HG03025 (cell line): ENCODE data around the gene ABCD1.

ENCODE experiments used
- ATAC-seq: cut with Tn5 transposase; IDR thresholded peaks from one replicate; pipeline ENCODE4 v1.9.1; 2021; ENCODE audit warnings: mild to moderate bottlenecking, moderate library complexity; ENCODE audit not compliant: unreplicated experiment, low FRiP score

Gene ABCD1

GRCh38 chrX:153782313-153782712 is 57.7 kb downstream of the ABCD1 start:
- no peak for ATAC-seq

GRCh38 chrX:153782871-153783270 is 58.2 kb downstream of the ABCD1 start:
- no peak for ATAC-seq

DNA sequence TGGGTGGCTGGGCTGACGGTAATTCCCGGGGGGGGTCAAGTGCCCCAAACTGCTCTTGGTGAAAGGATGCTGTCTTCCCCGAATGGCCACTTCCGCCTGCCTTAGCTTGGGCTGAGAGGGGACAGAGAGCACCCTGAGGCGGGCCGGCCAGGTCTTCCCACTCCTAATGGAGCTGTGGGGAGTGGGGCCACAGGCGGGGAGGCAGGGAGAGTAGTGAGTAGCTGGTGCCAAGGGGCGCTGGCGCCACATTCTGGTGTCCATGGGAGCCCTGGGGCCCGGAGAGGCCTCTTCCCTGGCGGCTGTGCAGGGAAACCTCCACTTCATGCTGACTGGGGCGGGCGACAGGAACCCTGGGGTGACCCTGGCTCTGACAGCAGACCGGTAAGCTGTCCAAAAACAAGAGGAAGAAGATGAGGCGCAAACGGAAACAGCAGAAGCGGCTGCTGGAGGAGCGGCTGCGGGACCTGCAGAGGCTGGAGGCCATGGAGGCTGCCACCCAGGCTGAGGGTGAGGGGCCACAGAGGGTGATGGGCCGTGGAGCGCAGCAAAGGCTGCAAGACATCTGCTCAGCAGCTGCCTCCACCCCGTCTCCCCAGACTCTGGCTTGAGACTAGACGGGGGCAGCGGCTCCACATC is 58.8 kb downstream of the ABCD1 start:
- ATAC-seq, result no peak

DNA sequence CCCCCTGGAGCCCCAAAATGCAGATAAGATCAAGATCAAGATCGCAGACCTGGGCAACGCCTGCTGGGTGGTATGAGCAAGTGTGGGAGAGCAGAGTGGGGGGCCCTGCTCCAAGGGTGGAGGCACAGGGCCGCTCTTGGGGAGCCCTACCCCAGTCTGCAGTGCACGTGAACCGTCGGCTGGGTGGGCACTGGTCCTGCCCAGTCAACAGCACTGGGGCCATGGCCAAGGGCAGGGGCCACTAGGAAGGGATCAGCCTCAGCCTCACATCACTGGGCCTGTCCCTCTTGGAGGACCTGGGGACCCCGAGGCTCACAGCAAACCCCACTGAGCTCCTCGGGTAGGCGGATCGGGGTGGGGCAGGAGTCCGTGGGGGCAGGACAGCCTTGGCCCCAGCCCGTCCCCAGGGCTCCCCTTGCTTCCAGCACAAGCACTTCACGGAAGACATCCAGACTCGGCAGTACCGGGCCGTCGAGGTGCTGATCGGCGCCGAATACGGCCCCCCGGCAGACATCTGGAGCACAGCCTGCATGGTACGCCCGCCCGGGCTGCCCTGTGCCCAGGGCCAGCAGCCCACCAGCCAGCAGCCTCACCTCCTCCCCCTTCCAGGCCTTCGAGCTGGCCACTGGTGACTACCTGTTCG is 59.8 kb downstream of the ABCD1 start:
- no peak for ATAC-seq

- no peak for ATAC-seq
Measured at GRCh38 chrX:153786669-153787068, 62.0 kb downstream of the ABCD1 start.

DNA sequence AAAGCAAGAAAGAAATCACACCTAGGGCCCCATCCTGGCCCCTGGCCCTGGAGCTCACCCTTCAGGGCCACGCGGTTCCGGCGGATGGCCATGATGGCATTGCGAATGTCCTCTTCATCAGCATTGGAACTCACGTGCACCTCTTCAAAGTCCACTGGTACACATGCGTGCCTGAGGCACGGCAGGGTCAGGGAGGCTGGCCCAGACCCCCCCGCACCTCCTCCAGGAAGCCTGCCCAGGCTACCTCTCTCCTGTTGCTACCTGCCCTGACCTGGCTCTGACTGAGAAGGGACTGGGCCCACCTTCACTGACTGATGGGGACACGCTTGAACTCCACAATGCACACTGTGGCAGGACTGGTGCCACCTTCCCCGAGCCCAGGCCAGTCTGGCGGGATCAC is 65.0 kb downstream of the ABCD1 start:
- no peak for ATAC-seq

DNA sequence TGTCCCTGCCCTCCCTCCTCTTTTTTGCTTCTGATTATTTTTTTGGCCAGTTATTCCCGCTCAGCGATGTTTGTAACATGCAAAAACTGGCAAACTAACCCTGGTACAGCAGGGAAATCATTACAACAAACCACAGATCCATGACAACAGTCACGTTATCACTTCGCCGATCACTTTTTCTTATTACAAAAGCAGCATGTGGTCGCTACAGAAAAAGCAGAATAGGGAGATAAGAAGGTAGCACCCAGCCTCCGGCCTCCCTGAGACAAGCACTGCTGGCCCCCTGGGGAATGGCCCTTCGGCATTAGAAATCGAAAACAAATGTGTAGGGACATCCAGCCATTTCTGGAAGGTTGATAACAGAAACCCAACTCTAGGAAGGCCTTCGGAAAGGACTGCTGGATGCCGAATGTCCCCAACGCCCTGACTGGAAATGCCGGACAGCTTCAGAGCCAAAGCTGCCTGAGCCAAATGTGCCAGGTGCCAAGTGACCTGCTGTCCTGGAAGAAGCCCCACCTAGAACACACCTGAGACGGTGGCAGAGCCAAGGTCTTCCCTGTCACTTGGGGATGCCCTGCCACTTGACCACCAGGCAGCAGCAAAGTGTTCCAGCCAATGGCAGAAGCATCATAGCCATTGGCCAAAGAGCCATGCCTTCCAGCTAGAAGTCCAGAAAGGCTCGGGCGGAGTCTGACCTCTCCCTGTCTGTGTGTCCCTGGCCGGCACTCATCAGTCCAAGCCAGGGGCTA is 66.6 kb downstream of the ABCD1 start:
- ATAC-seq, result no peak

DNA sequence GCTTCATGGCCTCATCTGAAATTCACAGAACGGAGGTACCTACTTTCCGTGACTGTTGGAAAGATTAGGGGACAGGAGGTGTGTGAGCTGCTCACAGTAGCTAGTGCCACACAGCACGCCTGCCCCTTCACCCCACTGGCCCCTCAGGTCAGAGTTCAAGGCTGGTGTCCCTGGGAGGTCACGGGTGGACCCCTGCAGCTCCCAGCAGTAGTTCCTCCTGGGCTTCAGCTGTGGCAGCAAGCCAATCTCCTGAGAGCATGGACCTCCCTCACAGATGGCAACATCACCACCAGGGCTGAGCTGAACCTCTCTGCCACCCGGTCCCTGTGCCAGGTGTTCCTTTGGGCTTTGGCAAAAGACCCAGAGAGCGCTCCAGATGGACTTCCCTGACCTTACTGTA is 67.7 kb downstream of the ABCD1 start:
- no peak for ATAC-seq

- no peak for ATAC-seq
Measured at GRCh38 chrX:153793291-153793690, 68.6 kb downstream of the ABCD1 start.
